Inflammatory macrophage treated with lipopolysaccharide for 1 hour (primary cell): ENCODE results near the gene RPS3.
A peak's percentile ranks its signal among the peaks of the same experiment; 100 is the strongest.
"Not testable (repeated sequence)": the region's sequence is repeated elsewhere in the genome, so short reads cannot be mapped to it uniquely, and the experiment has no call there.

ENCODE experiments used
- DNase-seq, 2 donors: peaks; one replicate each; pipeline ENCODE4 v3.0.0-alpha.2; 2020 to 2022

RPS3 gene

GRCh38 chr11:75399344-75400145 lies at the start of gene RPS3:
Gene RPS3 (plus strand): TSS chr11:75399518. CDS start chr11:75399548, 30 bp downstream.
- peak; percentile 89 to 94 for DNase-seq

GRCh38 chr11:75349521-75350116 lies 49.7 kb upstream of the RPS3 start:
- DNase-seq = peak; percentile 80 to 88

DNA sequence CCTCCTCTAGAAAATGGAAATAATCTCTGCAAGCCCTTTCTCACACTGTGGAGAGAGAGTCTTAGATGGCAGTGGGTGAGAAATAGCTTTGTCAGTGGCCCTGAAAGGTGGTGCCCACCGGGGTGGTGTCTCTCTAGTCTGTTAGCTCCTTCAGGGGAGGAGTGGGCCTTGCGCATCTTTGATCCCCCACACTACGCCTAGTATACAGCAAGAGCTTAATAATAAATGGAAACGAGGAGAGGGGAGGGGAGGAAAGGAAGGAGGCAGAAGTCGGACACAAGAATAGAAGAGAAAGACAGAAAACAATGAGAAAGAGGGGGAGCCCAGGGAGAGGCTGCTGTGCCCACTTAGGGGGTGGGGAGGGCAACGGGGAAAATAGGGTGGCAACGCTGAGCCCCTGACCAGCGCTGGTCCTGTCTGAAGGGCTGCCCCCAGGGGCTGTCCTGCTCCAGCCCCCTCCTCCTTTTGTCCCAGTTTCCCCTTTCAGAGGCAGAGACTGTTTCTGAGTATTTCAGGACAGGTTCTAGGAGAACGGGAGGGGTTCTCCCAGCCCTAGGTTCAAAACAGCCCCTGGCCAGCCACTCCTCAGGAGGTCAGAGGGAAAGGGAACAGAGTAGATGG lies 49.1 kb upstream of the RPS3 start:
- DNase-seq = no peak

DNA sequence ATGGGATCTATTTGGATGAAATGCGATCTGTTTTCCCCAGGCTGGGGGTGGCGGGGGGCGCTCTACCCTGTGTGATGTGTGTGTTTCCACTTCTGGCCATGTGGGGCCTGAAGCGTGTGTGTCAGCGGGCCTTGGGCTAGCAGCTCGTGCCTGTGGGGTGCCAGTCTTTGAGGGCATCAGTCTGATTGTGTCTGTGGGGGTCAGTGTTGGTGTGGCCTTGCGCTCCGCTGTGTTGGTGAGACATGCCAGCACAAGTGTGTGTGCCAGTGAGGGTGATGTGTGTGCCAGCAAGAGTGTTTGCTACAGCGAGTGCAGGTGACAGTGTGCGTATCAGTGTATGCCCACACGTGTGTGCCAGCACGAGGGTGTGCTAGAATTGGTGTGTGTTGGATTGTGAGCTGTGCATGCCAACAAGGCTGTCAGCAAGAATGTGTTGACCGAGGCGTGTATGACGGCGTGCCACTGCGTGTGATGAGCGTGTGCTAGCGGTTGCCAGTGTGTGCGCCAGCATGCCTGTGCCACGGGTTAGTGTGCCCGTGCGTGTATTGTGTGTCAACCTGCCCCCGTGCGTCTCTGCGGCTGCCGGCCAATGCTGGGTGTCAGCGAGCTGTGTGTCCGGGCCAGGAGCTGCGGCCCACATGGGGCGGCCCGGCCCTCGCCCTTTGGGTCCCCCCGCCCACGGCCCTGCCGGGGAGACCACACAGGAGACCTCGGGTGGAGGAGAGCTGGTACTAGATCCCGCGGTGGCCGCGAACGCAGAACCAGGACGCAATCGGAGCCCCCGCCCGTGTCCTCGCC lies 48.4 kb upstream of the RPS3 start:
- DNase-seq = peak; percentile 58 to 87

DNA sequence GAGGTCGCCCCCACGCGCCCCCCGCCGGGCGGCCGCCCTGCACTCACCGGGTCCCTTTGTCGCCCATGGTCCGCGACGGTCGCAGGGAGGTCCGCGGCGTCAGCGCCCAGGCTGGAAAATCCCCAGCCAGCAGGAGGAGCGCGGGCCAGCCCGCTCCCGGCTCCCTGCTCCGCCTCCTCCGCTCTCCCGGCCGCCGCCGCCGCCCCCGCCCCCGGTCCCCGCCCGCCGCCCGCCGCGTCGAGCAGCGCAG lies 47.9 kb upstream of the RPS3 start, which contains the start of gene ARRB1:
TSS of gene ARRB1 (minus strand) at position 121 of the 250 bp plus-strand sequence. CDS start at position 67, 54 bp downstream.
- peak; percentile 68 to 78 for DNase-seq

- peak; percentile 76 to 91 for DNase-seq
Observed at GRCh38 chr11:75351791-75352587, 47.3 kb upstream of the RPS3 start.

GRCh38 chr11:75352588-75353206 lies 46.6 kb upstream of the RPS3 start:
- no peak for DNase-seq

GRCh38 chr11:75355051-75355450 lies 44.3 kb upstream of the RPS3 start:
- no peak for DNase-seq

DNA sequence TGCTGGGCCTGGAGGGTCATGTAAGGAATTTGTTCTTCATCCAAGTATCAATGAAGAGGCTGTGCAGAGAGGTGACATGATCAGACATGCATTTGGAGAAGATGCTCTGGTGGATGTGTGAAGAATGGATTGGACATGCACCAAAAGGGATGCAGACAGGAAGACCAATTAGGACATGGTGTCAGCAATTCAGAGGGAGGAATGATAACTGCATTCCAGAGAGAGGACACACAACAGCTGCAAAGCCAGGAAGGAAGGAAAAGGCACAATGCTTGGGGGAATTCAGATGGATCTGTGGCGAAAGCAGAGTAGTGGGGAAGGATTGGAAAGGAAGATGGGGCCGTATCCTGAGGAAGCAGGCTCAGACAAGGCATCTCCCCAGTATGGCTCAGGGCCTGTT lies 42.7 kb upstream of the RPS3 start:
- DNase-seq = no peak

- not testable (repeated sequence) for DNase-seq
Observed at GRCh38 chr11:75362285-75362684, 37.0 kb upstream of the RPS3 start.

GRCh38 chr11:75365711-75366181 lies 33.6 kb upstream of the RPS3 start:
- DNase-seq = peak; percentile 72 to 79

DNA sequence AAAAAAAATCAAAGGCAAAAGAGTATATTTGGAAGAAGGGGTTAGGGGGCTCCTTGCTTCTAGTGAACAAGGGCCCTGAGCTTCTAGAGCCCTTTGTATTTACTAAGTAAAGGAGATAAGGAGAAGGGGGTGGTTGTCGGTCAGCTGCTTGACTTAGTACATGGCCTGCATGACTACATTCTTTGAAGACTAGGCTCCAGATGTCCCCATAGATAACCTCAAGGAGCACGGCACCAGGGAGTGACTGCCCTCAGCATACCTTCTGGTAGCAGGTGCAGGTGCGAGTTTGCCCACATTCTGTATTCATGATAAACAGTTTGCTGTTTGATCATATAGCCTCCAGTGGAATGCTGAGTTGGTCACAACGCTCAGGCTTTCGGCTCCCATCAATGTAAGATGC lies 32.5 kb upstream of the RPS3 start:
- not testable (repeated sequence) for DNase-seq

DNA sequence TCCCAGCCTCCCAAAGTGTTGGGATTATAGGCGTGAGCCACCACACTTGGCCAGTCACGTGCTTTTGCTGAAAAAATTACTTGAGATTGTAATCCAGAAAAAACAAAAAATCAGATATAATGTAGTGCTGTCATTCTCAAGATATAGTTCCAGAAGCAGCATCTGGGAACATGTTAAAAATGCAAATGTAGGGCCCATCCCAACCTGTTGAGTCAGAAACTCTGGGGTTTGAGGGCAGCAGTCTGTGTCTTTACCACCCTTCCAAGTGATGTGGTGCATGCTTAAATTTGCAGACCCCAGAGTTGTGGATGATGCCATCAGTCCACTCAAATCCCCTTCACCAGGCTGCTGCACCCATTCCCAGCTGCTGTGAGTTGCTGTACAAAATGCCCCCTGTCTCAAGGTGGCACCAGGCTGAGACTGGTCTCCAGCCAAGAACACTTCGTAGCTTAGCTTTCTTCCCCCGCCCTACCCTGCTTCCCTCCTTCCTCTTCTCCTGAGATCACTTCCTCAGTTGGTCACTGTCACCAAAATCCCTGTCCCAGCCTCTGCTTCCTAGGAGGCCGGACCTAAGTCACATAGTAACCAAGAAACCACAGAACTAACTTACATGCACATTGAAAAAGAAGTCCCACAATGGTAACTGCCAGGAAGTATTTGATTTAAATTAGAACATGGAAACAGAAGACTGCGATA lies 29.6 kb upstream of the RPS3 start:
- DNase-seq = peak; percentile 80 to 81

- peak in 1 of 2 donors; percentile 34 for DNase-seq
Observed at GRCh38 chr11:75371949-75372876, 27.1 kb upstream of the RPS3 start.

GRCh38 chr11:75373201-75373600 lies 26.1 kb upstream of the RPS3 start:
- DNase-seq = no peak

DNA sequence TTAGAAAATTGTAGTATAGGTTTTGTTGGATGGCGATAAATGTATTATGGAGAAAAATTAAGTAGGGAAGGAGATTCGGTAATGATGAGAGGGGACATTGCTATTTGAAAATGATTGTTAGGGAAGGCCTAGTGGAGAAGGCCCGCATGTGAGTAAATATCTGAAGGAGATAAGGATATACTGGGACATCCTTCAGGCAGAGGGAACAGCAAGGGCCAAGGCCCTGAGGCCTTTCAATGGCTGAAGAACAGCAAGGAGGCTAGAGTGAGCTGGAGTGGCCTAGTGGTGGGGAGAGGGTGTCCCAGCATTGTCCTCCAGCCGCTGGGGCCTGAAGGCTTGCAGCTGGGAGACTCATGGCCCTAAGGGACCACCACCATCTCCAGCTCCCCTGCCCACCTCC lies 24.7 kb upstream of the RPS3 start:
- DNase-seq = no peak

GRCh38 chr11:75375626-75376025 lies 23.7 kb upstream of the RPS3 start:
- DNase-seq = no peak

- DNase-seq = no peak
Observed at GRCh38 chr11:75376175-75376574, 23.1 kb upstream of the RPS3 start.

- not testable (repeated sequence) for DNase-seq
Observed at GRCh38 chr11:75378776-75379175, 20.5 kb upstream of the RPS3 start.

DNA sequence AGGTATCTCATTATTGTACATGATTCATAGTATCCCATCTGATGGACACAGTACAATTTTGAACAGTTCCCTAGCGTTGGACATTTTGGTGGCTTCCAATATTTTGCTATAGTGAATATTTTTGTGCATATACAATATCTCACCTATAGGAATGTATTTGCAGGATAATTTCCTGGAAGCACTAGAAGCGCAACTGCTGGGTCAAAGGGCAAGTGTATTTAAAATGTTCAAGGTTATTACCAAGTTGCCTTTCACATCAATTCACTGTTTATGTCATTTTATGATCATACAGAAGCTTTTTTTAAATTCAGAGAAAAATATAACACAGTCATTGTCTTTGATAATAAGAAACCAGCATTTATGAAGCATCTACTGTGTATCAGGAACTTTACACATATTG lies 19.1 kb upstream of the RPS3 start:
- DNase-seq = no peak
